ENCODE measurements around the gene HOXD10.
A peak's percentile ranks its signal among the peaks of the same experiment; 100 is the strongest.

DNA sequence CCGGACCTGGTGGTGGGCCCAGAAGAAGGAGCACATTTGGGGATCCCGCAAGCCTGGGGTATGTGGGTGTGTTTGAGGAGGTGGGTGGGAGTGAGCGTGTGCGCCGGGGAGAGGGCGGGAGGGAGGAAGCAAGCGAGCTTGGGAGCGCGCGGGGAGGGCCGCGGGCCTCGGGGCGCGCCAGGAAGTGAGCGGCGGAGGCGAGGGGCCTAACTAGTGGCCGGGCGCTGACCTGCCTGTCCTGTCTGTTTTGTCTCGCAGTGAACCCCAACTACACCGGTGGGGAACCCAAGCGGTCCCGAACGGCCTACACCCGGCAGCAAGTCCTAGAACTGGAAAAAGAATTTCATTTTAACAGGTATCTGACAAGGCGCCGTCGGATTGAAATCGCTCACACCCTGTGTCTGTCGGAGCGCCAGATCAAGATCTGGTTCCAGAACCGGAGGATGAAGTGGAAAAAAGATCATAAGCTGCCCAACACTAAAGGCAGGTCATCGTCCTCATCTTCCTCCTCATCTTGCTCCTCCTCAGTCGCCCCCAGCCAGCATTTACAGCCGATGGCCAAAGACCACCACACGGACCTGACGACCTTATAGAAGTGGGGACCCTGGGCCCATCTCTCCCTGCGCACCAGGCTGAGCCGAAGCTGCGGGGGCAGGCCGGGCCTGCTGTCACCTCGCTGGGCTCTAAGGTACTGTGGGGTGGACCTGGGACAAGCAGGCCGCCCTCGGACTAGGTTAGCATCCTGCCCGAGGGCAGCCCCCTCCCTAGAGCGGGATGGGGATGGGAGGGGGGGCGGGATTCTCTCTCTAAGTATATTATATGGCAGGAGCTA, 36.0 kb downstream of the HOXD10 start:
- TF ChIP-seq, protein P1, sequence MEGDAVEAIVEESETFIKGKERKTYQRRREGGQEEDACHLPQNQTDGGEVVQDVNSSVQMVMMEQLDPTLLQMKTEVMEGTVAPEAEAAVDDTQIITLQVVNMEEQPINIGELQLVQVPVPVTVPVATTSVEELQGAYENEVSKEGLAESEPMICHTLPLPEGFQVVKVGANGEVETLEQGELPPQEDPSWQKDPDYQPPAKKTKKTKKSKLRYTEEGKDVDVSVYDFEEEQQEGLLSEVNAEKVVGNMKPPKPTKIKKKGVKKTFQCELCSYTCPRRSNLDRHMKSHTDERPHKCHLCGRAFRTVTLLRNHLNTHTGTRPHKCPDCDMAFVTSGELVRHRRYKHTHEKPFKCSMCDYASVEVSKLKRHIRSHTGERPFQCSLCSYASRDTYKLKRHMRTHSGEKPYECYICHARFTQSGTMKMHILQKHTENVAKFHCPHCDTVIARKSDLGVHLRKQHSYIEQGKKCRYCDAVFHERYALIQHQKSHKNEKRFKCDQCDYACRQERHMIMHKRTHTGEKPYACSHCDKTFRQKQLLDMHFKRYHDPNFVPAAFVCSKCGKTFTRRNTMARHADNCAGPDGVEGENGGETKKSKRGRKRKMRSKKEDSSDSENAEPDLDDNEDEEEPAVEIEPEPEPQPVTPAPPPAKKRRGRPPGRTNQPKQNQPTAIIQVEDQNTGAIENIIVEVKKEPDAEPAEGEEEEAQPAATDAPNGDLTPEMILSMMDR (conservative IDR thresholded peaks at IDR 0.05; ENCODE audit: low read depth in 2 of 2) = no peak
- TF ChIP-seq STAT1 (IDR thresholded peaks at IDR 0.05; ENCODE audit: unreplicated experiment) = no peak
- no peak for TF ChIP-seq CREB1 (CRISPR knock-in tag; IDR thresholded peaks at IDR 0.05; ENCODE audit: low read depth)
- TF ChIP-seq POLR2AphosphoS5 (IDR thresholded peaks at IDR 0.05; ENCODE audit: low read depth) = no peak
- peak; percentile 98 for TF ChIP-seq EZH2 (IDR thresholded peaks at IDR 0.05; ENCODE audit: low read depth, unreplicated experiment)

Measured in GM23338 (cell line).